ENCODE measurements around the gene FHIT.

The FHIT gene

DNA sequence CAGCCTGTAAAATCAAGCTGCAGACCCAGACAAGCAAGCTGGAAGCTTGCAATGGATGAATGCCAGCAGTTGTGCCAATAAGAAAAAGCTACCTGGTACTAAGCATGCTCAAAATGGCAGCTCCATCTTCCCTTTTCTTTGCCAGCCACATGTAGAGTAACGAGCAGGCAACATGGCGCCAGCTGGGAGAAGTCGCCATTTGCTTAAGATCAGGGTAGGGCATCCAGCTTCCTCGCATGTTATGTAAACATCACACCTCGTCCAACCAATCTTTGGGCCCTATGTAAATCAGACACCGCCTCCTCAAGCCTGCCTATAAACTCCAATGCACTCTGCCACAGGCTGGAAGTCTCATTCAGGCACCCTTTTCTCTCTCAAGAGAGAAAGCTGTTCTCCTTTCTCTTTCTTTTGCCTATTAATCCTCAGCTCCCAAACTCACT lies 973.9 kb downstream of the FHIT start:
- no peak for DNase-seq (ENCODE audit: low read depth)

GRCh38 chr3:60276615-60277014 lies 974.6 kb downstream of the FHIT start:
- DNase-seq (ENCODE audit: low read depth): no peak

GRCh38 chr3:60274646-60275045 lies 976.6 kb downstream of the FHIT start:
- DNase-seq (ENCODE audit: low read depth): no peak

- DNase-seq (ENCODE audit: low read depth): no peak
These were observed 977.2 kb downstream of the FHIT start for GRCh38 chr3:60274098-60274497.

DNA sequence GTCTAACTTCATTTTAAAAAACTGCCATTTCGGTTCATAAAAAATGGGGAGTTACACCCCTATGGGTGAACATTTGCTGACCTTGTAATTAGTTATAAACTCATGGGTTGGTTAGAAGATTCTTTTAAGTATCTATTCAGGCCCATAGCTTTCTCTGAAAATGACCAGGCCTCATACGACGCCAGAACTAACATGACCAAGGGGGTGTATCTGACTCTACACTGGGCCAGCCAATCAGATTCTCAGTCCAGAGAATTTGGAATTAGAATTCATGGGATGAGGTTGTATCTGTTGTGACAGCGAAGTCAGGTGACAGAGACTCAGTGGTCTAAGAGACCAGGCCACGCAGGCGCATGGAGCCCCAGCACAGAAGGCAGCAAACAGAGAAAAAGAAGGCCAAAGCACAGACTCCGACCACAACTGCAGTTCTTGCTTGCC lies 981.4 kb downstream of the FHIT start:
- no peak for DNase-seq (ENCODE audit: low read depth)

DNA sequence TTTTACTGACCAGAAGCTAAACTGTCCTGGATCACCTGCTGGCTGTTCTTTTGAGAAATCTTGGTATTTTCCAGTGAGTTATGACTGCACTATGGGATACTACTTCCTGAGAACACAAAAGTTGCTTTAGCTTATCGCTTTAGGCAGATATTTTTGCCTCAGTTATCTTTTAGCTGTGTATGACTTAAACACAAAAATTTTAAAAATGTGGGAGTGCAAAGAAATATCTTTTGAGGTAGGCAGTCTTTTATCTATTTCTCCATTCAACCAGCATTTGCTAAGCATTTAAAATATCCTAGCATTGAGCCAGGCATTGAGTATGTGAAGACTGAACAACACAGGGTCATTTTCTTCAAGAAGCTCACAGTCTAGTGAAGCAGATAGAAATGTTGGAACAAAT lies 981.9 kb downstream of the FHIT start:
- DNase-seq (ENCODE audit: low read depth): peak; percentile 66

- DNase-seq (ENCODE audit: low read depth): no peak
These were observed 983.1 kb downstream of the FHIT start for GRCh38 chr3:60268123-60268522.

GRCh38 chr3:60266444-60266843 lies 984.8 kb downstream of the FHIT start:
- DNase-seq (ENCODE audit: low read depth): no peak

DNA sequence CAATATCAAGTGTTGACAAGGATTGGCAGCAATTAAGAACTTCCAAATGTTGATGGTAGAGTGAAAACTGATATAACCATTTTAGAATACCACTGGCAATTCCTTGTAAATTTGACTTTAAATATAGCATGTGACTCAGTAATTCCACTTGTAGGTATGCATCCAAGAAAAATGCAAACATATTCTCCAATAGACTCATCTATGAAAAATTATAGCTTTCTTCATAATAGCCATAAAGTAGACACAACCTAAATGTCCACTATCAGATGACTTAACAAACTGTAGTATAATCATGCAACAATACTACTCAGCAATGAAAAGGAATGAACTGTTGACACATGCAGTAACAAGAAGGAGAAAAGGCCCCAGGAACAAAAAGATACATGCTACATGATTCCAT lies 988.1 kb downstream of the FHIT start:
- no peak for DNase-seq (ENCODE audit: low read depth)

- no peak for DNase-seq (ENCODE audit: low read depth)
These were observed 988.7 kb downstream of the FHIT start for GRCh38 chr3:60262546-60262945.

- no peak for DNase-seq (ENCODE audit: low read depth)
These were observed 990.7 kb downstream of the FHIT start for GRCh38 chr3:60260546-60260945.

DNA sequence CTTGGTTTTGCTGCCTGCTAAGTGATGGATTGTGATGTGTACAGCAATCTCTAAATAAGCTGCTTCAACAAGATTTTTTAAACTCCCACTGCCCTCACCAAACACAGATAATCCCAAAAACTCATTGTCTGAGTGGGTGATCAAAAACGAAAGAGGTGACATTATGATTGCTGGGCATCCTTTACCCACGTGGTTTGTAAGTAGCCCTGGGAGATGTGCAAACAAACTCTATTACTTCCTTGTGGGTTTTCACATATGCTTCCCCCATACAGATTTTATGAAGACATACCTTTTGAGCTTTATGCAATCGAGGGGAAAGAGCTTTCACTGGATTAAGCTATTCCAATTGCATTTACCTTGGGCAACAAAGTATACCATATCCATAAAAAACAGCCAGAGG lies 1000.4 kb downstream of the FHIT start:
- no peak for DNase-seq (ENCODE audit: low read depth)

DNA sequence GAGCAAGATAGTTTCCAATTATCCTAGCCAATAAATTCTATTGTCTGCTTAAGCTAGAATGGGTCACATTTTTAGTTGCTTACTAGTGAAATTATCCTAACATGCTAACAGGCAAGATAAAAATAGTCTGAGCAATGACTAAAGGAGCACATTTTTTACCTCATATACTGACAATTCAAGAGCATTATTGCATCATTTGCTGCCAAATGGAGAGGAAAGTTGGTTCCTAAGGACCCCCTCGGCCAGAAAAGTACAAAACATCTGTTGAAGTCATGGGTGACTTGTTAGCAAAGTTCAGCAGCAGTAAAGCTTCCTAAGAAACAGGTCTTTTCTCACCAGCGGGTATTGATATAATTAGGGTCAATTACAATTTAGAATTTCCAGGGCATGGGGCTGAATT lies 1001.0 kb downstream of the FHIT start:
- no peak for DNase-seq (ENCODE audit: low read depth)

DNA sequence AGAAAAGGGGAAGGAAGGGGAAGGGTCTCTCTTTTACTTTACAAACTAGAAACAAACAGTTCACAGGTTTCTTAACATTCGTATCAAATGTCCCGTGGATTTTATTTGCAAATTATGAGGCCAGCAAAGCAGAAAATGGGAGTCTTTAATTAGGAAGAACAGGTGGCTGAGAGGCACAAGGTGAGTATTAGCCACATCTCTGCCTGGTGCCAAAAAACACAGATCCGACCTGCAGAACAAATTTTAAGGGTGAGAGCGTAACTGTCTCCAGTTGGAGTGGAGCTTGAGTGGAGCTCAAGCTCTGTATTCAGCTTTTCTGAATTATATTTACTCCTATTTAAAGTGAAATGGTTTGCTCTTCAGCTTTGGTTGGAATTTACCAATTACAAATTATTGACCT lies 1004.9 kb downstream of the FHIT start:
- no peak for DNase-seq (ENCODE audit: low read depth)

DNA sequence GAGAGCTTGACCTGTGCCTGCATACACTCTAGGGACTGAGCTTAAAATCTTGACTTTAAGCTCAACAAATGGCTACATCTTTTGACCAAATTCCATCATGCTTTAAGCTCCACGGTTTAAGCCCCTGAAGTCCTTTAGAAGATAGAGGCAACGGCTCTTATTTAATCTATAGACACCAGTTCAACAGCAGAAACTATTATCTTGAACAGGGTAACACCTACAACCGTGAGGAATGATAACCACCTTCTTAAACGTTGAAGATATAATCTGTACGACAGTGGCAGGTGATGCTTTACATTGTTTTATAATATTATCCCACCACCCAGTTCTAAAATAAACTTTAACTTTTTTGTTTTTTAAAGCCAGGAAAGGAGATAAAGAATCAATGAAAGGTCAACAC lies 1007.8 kb downstream of the FHIT start:
- no peak for DNase-seq (ENCODE audit: low read depth)

DNA sequence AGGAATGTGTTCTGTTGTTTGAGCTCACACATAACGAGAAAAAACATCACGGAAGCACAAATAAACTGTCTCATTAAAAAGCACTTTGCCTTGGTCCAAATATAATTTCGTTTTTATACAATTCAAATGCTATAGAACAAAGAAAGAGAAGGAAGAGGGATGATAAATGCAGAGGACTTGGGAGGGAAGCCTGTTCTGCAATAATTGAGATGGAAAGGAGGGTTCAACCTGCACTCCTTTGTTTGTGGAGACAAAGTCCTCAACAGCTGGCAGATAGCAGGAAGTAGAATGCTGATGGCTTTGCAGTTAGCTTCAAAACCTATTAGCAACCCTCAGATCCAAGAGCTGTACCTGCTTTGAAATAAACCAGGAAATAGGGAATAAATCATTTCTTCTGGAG lies 1010.8 kb downstream of the FHIT start:
- no peak for DNase-seq (ENCODE audit: low read depth)

DNA sequence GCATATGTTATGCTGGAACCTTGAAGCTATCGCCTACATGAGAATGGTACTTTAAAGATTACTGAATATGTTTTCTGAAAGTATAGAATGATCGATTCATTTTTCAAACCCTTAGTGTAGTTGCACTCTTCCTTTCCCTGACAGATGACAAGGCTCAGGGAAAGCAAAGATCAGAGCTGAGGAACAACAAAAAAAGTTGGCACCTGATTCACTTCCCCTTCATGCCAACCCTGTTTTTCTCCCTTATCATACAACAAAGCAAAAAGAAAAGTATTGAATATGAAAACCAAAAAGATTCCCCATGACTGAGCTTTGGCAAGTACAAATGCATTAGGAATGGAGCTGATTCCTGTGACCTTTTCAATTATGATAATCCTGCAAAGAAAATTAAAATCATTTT lies 1012.7 kb downstream of the FHIT start:
- no peak for DNase-seq (ENCODE audit: low read depth)

GRCh38 chr3:60229502-60229901 lies 1021.8 kb downstream of the FHIT start:
- no peak for DNase-seq (ENCODE audit: low read depth)

DNA sequence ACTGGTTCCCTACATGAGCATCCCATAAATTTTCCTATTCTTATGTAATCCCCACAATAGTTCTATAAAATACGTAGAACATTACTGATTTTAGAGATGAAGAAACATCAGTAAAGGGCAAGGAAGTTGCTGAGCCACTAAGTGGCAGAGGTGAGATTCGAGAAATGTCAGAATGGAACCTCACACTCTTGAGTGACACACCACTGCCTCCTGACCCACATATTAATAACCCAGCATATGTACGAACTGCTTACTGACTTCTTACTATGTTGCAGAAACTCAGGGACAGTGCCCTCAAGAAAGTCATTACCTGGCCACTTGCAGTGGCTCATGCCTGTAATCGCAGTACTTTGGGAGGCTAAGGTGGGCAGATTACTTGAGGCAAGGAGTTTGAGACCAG lies 1022.4 kb downstream of the FHIT start:
- DNase-seq (ENCODE audit: low read depth): no peak

- DNase-seq (ENCODE audit: low read depth): no peak
These were observed 1024.3 kb downstream of the FHIT start for GRCh38 chr3:60226912-60227311.

- DNase-seq (ENCODE audit: low read depth): no peak
These were observed 1025.4 kb downstream of the FHIT start for GRCh38 chr3:60225848-60226247.

GRCh38 chr3:60220768-60221167 lies 1030.5 kb downstream of the FHIT start:
- no peak for DNase-seq (ENCODE audit: low read depth)

DNA sequence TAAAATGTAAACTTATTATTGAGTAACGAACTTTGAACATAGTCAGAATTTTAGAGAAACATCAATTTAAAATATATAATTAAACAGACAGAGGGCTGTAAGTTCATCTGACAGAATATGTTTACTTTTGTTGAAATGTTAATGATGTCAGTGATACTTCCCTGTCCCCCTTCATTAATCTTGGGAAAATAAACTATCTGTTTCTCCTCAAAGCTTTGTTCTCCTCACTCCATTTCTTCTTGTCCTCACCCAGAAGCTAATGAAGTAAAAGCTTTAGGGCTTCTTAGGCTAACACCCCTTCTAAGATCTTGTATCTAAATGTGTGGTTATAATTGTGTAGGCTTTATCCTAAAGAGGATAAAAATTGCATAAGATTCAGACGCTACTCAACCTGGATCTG lies 1031.8 kb downstream of the FHIT start:
- no peak for DNase-seq (ENCODE audit: low read depth)

GRCh38 chr3:60217156-60217911 lies 1033.9 kb downstream of the FHIT start:
- DNase-seq (ENCODE audit: low read depth): no peak

Data from amniotic epithelial cell (primary cell).